GM21526 (cell line): ENCODE data around the gene CAMSAP2.

Source experiments
- ATAC-seq: cut with Tn5 transposase; IDR thresholded peaks from one replicate; pipeline ENCODE4 v1.9.1; 2021; ENCODE audit warnings: moderate library complexity; ENCODE audit not compliant: unreplicated experiment, low FRiP score

Gene CAMSAP2, protein sequence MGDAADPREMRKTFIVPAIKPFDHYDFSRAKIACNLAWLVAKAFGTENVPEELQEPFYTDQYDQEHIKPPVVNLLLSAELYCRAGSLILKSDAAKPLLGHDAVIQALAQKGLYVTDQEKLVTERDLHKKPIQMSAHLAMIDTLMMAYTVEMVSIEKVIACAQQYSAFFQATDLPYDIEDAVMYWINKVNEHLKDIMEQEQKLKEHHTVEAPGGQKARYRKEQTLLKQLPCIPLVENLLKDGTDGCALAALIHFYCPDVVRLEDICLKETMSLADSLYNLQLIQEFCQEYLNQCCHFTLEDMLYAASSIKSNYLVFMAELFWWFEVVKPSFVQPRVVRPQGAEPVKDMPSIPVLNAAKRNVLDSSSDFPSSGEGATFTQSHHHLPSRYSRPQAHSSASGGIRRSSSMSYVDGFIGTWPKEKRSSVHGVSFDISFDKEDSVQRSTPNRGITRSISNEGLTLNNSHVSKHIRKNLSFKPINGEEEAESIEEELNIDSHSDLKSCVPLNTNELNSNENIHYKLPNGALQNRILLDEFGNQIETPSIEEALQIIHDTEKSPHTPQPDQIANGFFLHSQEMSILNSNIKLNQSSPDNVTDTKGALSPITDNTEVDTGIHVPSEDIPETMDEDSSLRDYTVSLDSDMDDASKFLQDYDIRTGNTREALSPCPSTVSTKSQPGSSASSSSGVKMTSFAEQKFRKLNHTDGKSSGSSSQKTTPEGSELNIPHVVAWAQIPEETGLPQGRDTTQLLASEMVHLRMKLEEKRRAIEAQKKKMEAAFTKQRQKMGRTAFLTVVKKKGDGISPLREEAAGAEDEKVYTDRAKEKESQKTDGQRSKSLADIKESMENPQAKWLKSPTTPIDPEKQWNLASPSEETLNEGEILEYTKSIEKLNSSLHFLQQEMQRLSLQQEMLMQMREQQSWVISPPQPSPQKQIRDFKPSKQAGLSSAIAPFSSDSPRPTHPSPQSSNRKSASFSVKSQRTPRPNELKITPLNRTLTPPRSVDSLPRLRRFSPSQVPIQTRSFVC (N-terminal part only)

GRCh38 chr1:200738327-200738948, at the start of gene CAMSAP2:
TSS of gene CAMSAP2 (plus strand) at chr1:200738893. CDS start at chr1:200739828, 935 bp downstream.
- ATAC-seq = peak; percentile 46

DNA sequence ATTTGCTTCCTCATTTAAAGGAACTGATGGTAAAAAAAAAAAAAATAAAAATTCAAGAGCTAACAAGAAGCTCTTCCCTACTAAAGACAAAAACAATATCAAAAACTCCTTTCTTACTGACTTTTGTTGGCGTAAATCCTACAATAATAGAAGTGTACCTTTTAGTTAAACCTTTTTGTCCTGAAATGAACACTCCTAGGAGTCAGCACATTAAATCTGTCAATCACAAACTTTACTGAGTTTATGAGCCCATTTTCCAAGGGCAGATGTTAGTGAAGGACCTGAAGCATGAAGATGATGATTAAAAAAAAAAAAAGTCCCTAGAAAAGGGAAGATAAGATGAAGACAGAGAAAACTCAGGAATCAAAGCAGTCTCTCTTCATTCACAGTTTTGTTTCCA, 46.4 kb upstream of the CAMSAP2 start:
- no peak for ATAC-seq

GRCh38 chr1:200693327-200693726, 45.4 kb upstream of the CAMSAP2 start:
- no peak for ATAC-seq

DNA sequence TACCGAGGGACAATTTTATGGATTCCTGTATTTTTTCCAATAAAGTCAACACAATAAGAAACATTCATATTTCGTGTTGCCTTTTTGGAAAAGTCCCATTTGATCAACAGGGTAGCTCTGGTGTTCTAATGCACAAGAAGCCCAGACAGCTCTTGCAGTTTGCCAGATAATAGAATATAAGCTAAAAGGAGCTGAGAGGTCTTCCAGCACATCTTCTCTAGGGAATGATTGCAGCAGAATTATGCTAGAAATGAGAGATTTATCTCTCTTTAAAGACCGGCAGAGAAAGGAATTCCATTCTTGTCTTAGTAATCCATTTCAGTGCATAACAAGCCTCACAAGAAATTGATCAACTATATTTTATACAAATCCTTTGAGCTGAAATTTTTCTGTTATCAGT, 44.0 kb upstream of the CAMSAP2 start:
- ATAC-seq = no peak

DNA sequence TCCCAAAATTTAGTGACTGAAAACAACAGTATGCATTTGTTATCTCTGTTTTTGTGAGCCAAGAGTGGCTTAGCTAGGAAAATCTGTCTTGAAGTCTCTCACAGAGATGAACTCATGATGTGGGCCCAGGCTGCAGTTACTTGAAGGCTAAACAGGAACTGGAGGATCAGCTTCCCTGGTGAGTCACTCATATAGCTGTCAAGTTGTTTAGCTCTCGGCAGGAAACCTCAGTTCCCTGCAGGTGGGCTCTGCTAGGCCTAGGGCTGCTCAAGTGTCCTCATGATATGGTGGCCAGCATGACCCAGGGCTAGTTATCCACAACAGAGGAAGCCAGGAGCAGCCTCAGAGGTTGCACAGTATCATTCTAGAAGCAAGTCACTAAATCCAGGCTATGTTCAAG, 38.8 kb upstream of the CAMSAP2 start:
- no peak for ATAC-seq

DNA sequence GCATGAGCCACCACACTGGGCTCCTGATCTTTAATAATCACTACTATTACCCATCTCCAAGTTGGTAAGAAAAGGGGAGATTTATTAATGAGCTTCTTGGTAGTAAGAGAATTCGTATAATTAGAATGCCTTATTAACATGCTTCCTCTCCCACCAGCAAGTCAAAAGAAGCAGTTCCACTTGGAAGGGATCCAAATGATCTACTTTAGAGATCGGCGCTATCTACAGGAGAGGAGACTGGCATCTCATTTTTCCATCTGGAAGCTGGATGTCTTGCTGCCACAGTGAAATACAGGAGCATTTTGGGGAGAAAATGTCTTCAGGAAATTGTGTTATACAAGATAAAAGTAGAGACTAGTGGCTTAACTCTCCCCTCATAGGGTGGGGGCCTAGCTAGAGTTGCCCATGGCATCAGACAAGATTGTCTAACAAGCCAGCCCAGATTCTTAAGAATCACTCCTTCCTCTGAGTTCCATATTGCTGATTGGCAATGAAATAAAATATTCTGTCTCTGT, 33.6 kb upstream of the CAMSAP2 start:
- ATAC-seq = no peak

GRCh38 chr1:200706111-200706814, 32.4 kb upstream of the CAMSAP2 start:
- no peak for ATAC-seq

- no peak for ATAC-seq
Measured at GRCh38 chr1:200707116-200707515, 31.6 kb upstream of the CAMSAP2 start.

- no peak for ATAC-seq
Measured at GRCh38 chr1:200708161-200708560, 30.5 kb upstream of the CAMSAP2 start.

DNA sequence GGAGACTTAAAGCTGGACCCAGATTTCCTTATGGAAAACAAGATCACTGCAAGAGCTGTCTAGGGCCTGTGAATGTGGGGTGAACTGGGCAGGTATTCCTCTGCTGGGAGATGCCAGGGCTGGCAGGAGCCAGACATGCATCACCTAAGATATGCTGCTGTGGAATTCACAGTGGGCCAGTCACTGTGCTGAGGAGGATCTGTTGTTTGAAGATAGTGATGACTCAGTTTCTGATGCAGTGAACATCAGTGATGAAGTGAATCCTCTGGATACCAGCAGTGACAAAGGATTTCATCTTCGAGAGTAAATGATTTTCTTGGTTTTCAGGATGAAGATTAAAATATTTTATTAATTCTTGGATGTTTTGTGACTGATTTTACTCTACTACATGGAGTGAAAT, 29.9 kb upstream of the CAMSAP2 start:
- ATAC-seq = no peak

DNA sequence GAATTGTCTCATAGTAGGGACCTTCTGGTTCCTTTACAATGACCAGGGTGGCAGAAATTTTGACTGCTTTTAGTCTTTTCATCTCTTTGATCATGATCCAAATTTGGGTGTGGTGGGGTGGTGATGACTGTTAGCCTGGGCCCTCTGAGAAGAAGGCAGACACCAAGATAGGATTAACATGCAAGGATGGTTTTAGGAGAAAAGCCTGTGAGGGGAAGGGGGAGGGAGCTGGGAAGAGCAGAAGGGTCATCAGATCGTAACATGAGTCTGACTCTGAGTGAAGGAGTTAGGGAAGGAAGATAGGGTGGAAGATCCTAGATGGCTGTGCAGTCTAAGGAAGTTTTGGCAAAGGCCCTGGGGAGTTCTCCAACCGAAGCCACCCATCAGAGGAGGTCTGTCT, 28.5 kb upstream of the CAMSAP2 start:
- no peak for ATAC-seq

GRCh38 chr1:200714504-200715187, 24.0 kb upstream of the CAMSAP2 start:
- no peak for ATAC-seq

DNA sequence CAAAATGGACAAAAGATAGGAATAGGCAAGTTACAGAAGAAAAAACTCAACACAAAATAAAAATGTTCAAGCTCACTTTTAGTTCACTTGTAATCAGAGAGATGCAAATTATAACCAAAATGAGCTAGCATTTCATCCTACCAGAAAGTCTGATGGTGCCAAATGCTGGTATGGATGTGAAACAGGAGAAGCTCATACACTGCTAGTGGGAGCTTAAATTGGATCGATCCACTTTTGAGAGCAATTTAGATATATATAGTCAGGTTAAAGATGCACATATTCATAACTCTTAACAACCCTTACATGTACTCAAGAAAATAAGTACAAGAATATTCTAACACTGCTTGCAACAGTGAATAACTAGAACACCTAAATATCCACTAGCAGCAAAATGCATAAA, 18.5 kb upstream of the CAMSAP2 start:
- no peak for ATAC-seq

DNA sequence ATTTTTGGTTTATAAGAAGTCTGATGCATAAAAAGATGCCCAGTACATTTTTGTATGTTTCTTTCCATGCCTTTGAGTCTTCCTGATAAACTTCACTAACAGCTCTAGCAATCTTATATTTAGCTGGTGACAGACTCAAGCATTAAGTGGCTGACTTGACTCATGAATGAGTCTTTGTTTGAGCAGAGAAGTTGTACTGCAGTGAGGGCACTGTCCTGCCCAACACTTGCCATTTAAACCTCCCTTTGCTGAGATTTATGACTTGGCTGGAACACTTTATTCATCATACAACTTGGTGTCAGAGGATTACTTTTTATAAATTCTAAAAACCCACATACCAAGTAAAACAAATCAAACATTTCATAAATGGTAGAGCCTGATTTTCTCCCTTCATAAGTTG, 14.6 kb upstream of the CAMSAP2 start:
- ATAC-seq = no peak

GRCh38 chr1:200727257-200727656, 11.4 kb upstream of the CAMSAP2 start:
- ATAC-seq = no peak

GRCh38 chr1:200729863-200730262, 8.8 kb upstream of the CAMSAP2 start:
- ATAC-seq = no peak

GRCh38 chr1:200731654-200732332, 6.9 kb upstream of the CAMSAP2 start:
- no peak for ATAC-seq

DNA sequence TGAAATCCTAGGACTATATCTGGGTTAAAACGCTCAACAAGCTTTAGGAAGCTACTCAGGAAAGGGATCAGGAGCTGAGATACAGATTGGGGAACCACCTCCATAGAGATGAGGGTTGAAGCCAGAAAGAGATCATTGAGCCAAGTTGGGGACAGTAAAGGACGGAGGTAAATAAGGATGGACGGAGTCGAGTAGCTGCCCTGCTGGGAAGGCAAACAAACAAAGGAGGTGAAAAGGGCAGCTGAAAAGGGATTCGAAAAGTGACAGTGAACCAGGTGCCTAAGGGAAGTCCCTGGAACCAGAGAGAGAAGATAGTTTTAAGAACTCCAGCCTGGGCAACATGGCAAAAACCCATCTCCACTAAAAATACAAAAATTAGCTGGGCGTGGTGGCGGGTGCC, 6.3 kb upstream of the CAMSAP2 start:
- no peak for ATAC-seq

GRCh38 chr1:200733907-200734306, 4.8 kb upstream of the CAMSAP2 start:
- ATAC-seq = no peak
